Measurements from ENCODE around the gene TBC1D10A.

DNA sequence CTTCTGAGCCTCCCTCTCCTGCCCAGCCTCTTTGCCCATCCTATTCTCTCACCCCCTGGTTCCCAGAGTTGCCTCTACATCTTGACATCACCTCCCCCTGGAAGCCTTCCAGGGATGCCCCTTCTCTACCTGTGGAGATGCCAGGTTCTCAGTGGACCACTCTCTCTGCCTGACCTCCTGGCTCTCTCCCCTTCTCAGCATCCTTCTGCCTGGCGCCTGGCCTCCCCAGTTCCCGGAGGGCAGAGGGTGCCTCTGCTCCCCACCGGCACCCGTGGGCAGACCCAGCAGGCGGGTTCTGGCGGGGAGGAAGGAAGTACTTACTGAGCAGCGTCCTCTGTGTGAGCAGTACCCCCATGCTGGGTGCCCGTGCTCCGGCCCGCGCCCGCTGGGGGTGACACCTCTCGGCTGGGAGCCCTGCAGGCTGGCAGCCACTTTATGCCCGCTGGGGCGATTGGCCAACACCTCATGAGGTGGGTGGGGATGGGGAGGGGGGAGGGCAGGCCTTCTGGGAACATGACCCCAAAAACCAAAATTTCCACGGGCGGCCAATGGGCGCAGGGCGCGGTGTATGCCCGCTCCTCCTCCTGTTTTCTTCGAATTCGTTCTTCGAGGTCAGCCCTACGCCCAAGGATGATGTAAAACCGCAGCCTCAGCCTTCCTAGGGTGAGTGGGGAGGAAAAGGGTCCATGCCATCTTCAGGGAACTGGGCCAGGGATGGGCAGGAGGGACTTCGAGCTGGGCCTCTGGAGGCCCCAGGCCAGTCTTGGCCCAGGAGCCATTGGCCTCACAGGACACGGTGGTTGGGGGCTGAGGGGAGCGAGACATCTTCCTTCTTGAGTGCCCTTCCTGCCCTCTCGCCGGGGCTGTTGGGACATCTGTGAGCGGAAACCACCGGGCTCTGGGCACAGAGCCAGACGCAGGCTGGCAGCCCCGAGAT is 60.0 kb downstream of the TBC1D10A start, which contains the start of gene OSM:
- TF ChIP-seq POLR2AphosphoS5 (IDR thresholded peaks at IDR 0.05; ENCODE audit: low read depth): peak; percentile 97
- TF ChIP-seq, protein P1, sequence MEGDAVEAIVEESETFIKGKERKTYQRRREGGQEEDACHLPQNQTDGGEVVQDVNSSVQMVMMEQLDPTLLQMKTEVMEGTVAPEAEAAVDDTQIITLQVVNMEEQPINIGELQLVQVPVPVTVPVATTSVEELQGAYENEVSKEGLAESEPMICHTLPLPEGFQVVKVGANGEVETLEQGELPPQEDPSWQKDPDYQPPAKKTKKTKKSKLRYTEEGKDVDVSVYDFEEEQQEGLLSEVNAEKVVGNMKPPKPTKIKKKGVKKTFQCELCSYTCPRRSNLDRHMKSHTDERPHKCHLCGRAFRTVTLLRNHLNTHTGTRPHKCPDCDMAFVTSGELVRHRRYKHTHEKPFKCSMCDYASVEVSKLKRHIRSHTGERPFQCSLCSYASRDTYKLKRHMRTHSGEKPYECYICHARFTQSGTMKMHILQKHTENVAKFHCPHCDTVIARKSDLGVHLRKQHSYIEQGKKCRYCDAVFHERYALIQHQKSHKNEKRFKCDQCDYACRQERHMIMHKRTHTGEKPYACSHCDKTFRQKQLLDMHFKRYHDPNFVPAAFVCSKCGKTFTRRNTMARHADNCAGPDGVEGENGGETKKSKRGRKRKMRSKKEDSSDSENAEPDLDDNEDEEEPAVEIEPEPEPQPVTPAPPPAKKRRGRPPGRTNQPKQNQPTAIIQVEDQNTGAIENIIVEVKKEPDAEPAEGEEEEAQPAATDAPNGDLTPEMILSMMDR (IDR thresholded peaks at IDR 0.05; ENCODE audit: insufficient read depth, low read length): no peak
- peak; percentile 3; the same call in 1 of the 2 replicates for TF ChIP-seq SPI1 (IDR thresholded peaks at IDR 0.05; ENCODE audit: borderline replicate concordance, low read depth)
